ACHN (cell line): ENCODE results near the gene TMEM191C.
"Not testable (repeated sequence)": the region's sequence is repeated elsewhere in the genome, so short reads cannot be mapped to it uniquely, and the experiment has no call there.

Experiments
- DNase-seq: peaks from one replicate; pipeline ENCODE4 v3.0.0-alpha.2; 2015
- in situ Hi-C: cut with HindIII; loops from 2 replicates; pipeline ENCODE4 v1.10.0; 2017; ENCODE audit warnings: low sequenced_read_pairs, low pct_ligation_motif_present, low pct_unique_long_range_greater_than_20kb

The TMEM191C gene

GRCh38 chr22:21462672-21463071 lies 4.5 kb upstream of the TMEM191C start:
- in situ Hi-C loops, DNase-seq: not testable (repeated sequence)

DNA sequence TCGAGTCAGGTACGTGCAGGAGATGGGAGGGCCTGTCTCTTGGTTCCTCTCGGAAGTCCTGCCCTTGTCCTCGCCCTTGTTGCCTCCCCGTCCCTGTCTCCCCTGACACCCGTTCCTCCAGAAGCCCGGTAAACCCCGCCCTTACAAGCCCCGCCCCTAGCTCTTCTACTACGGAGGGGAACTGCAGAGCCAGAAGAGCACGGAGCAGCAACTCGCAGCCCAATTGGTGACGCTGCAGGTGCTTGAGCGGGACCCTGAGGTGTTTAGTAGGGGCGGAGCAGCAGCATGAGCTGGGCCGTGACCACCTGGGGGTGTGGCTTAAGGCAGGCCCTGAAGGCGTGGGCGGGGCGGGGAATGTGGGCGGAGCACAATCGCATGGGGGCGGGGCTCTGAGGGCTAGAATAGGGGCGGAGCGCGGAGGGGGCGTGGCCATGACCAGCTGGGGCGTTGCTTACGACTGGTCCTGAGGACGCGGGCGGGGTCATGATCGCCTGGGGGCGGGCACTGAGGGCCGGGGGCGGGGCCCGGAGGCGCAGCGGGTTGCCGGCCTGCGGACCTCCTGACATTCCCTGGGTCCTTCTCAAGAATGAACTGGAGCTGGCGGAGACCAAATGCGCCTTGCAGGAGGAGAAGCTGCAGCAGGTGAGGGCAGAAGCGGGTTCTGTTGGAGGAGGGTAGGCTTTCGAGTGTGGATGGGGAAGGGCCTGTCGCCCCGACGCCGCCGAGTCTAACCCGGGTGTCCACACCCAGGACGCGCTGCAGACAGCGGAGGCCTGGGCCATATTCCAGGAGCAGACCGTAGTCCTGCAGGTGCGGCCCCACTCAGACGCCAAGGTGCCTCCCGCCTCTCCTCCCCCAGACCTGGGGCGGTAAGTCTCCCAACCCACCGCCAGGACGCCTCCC lies 1.3 kb downstream of the TMEM191C start:
- DNase-seq: peak; percentile 83
- in situ Hi-C loops: not testable (repeated sequence)

DNA sequence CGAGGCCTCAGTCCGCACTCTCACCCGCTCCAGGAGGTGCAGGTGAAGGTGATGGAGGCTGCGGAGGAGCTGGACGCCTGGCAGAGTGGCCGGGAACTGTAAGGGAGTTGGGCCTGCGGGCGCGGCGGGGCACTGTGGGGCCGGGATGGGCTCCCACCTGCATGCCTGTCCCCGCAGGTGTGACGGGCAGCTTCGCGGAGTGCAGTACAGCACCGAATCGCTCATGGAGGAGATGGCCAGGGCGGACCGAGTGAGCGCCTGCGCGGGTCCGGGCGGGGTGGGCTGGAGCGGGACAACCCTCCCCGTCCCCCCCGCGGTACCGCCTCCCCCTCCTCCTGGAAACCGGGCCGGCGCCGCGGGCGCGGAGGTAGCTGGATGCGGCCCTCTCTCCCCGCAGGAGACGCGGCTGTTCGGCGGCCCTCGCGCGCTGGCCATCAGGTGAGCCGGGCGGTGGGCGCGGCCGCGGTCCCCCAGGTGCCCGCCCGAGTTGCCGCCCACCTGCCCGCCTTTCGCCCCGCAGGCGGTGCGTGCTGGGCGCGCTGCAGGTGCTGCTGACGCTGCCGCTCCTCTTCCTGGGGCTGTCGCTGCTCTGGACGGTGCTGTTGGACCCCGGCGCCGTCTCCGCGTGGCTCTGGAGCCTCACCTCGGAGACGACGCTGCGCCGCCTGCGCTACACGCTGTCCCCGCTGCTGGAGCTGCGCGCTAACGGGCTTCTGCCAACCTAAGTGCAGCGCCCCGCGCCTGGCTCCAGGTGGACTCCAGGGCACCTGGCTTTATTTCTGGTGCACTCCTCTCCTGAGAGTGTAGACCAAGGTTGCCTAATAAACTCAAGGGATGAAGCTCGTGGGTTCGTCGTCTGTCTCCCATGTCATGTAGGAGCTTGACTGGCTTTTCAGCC lies 2.2 kb downstream of the TMEM191C start:
- DNase-seq, in situ Hi-C loops: not testable (repeated sequence)

DNA sequence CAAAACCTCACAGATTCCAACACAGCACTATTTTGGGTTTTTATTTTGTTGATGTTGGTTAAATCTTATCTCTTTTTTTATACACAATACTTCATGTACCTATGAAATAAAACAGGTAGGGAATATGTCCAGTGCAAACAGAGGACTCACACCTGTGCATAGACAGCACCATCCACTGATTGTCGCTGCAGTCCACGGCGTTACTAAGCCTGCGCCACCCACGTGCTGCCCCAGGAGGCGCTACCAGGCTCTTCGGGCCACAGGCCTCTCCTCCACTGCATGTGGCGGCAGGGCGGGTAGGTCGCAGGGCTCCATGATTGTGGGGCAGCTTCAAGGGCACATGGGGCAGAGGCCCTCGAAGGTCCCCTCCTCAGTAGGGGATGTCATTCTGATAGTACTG lies 5.8 kb downstream of the TMEM191C start:
- in situ Hi-C loops, DNase-seq: not testable (repeated sequence)

GRCh38 chr22:21473664-21474063 lies 6.5 kb downstream of the TMEM191C start:
- in situ Hi-C loops, DNase-seq: not testable (repeated sequence)

- DNase-seq, in situ Hi-C loops: not testable (repeated sequence)
Measured at GRCh38 chr22:21484039-21484438, 16.9 kb downstream of the TMEM191C start.

GRCh38 chr22:21487723-21488122 lies 20.5 kb downstream of the TMEM191C start:
- DNase-seq, in situ Hi-C loops: not testable (repeated sequence)

GRCh38 chr22:21489149-21489680 lies 22.0 kb downstream of the TMEM191C start:
- DNase-seq, in situ Hi-C loops: not testable (repeated sequence)

GRCh38 chr22:21490556-21490955 lies 23.4 kb downstream of the TMEM191C start:
- in situ Hi-C loops: not testable (repeated sequence)

GRCh38 chr22:21492271-21492670 lies 25.1 kb downstream of the TMEM191C start:
- in situ Hi-C loops, DNase-seq: not testable (repeated sequence)

More at GRCh38 chr22:21490556-21490955, 23.4 kb downstream of the TMEM191C start:
- DNase-seq: not testable (repeated sequence)

GRCh38 chr22:21493789-21494782 lies 26.9 kb downstream of the TMEM191C start:
- in situ Hi-C loops, DNase-seq: not testable (repeated sequence)

DNA sequence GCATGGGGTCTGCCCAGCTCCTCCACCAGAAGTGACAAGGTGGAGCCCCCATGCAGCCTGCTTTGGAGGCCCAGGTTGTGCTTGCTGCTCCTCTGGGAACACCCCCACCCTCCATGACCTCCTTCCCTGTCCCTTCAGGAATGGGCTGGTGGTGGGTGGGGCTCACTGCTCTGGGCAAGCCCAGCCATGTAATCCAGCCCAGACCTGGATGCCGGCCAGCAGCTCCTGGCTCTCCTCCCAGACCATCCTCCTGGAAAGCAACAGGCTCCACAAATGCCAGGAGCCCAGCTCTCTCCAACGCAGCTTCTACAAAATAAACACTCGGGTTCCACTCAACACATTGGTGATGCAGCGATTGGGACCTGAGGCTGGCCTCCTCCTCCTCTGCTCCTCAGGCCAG lies 30.8 kb downstream of the TMEM191C start:
- in situ Hi-C loops, DNase-seq: not testable (repeated sequence)

GRCh38 chr22:21498489-21498888 lies 31.3 kb downstream of the TMEM191C start:
- in situ Hi-C loops, DNase-seq: not testable (repeated sequence)

- in situ Hi-C loops: not testable (repeated sequence)
Measured at GRCh38 chr22:21499623-21500506, 32.7 kb downstream of the TMEM191C start.

DNA sequence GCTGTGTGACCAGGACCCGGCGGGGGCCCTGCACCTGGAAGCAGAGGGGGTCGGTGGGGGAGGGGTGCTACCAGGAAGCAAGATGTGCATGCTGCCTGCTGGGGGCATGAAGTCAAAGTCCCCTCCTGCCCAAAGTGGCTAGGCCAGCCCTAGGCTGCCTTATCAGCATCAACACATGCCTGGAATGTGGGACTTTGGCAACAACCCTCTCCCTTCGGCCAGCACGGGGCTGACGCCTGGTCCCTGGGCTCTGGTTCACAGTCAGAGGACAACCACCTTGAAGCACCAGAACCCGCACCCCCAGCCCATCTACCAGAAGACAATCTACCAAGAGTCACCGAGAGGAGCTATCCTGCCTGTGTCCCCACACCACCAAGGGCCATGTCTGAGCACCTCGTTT lies 43.2 kb downstream of the TMEM191C start:
- DNase-seq, in situ Hi-C loops: not testable (repeated sequence)

More at GRCh38 chr22:21499623-21500506, 32.7 kb downstream of the TMEM191C start:
- DNase-seq: not testable (repeated sequence)

DNA sequence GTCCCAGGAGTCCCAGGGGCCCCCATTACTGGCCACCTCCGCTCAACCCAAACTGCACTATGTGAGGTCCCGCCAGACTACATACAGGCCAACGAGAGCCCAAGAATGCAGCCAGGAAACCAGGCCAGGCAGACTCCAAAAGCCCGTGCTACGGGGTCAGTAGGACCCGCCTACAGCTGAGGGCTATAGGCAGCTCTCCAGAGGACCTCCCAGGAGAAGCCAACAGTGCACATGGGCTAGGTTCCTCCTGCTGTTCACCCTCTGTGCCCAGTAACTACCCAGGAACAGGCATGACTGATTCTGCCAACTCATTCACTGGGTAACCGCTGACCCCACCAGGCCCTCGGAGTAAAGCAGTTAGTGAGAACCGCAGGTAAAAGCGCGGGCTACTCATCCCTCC lies 44.8 kb downstream of the TMEM191C start:
- in situ Hi-C loops, DNase-seq: not testable (repeated sequence)

- DNase-seq, in situ Hi-C loops: not testable (repeated sequence)
Measured at GRCh38 chr22:21514117-21514516, 46.9 kb downstream of the TMEM191C start.
